NCI-H1417 (cell line): ENCODE measurements around the gene SDHAF2.
"Not testable (repeated sequence)": the region's sequence is repeated elsewhere in the genome, so short reads cannot be mapped to it uniquely, and the experiment has no call there.

Experiments
- DNase-seq, 3 experiments: peaks; one replicate each; lab custom pipeline; 2025; lab: John Stamatoyannopoulos, UW

Gene SDHAF2

GRCh38 chr11:61476371-61476770, 46.4 kb downstream of the SDHAF2 start:
- no peak for DNase-seq

- no peak for DNase-seq
These were observed 47.2 kb downstream of the SDHAF2 start for GRCh38 chr11:61477126-61477525.

GRCh38 chr11:61477727-61478148, 47.8 kb downstream of the SDHAF2 start:
- peak; percentile 32 to 60 (median 42) for DNase-seq

GRCh38 chr11:61479360-61480058, 49.6 kb downstream of the SDHAF2 start:
- DNase-seq: not testable (repeated sequence)

- no peak for DNase-seq
These were observed 50.5 kb downstream of the SDHAF2 start for GRCh38 chr11:61480261-61480993.

GRCh38 chr11:61480994-61481335, 51.0 kb downstream of the SDHAF2 start:
- DNase-seq: peak; percentile 85 to 96 (median 89)

GRCh38 chr11:61481806-61482205, 51.9 kb downstream of the SDHAF2 start:
- no peak for DNase-seq

GRCh38 chr11:61482513-61482912, 52.6 kb downstream of the SDHAF2 start:
- DNase-seq: no peak

GRCh38 chr11:61484541-61484940, 54.6 kb downstream of the SDHAF2 start:
- no peak for DNase-seq

- no peak for DNase-seq
These were observed 55.2 kb downstream of the SDHAF2 start for GRCh38 chr11:61485080-61485479.

GRCh38 chr11:61486011-61486620, 56.2 kb downstream of the SDHAF2 start:
- DNase-seq: no peak

- no peak for DNase-seq
These were observed 56.9 kb downstream of the SDHAF2 start for GRCh38 chr11:61486779-61487178.

- DNase-seq: no peak
These were observed 57.6 kb downstream of the SDHAF2 start for GRCh38 chr11:61487342-61488025.

- DNase-seq: peak; percentile 65 to 91 (median 83)
These were observed 58.8 kb downstream of the SDHAF2 start for GRCh38 chr11:61488651-61489291.

- peak in 1 of 3 experiments; percentile 20 for DNase-seq
These were observed 60.2 kb downstream of the SDHAF2 start for GRCh38 chr11:61489833-61490721.

- no peak for DNase-seq
These were observed 61.9 kb downstream of the SDHAF2 start for GRCh38 chr11:61491736-61492395.

GRCh38 chr11:61494381-61494961, 64.5 kb downstream of the SDHAF2 start:
- peak in 1 of 3 experiments; percentile 24 for DNase-seq

GRCh38 chr11:61495801-61496601, 66.1 kb downstream of the SDHAF2 start:
- peak; percentile 76 to 89 (median 77) for DNase-seq
